ENCODE measurements around the gene CEP162. TPM values are rescaled to one million over a fixed set of nuclear protein-coding genes. Genes with fewer than 3 reads are reported as not detected.

Gene CEP162
- total and polyA plus RNA-seq, 2 of the 8 experiments (the other 6 are each of a cell fraction or from before 2014, with no cell fraction given), result 1.3 to 10.6 TPM

DNA sequence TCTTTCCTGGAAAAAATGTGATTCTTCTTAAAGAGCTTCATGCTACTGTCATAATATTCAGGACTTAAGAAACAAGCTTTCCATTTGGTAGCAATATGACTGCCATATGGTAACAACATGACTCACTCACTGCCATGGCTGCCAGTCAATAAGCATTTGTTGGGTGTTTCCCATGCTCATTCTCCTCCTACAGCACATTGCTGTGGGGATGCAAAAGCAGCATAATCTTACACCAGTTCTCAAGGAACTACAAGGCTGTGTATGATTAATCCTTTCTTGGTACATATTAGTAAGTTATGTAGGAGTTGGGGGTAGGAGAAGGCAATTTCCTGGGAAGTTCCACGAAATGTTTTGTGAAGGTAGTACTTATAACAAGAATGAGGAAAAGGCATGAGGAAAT lies 76.7 kb downstream of the CEP162 start:
- Histone ChIP-seq H3K23ac (ENCODE audit: insufficient read length) (no peak overlapping the region), H2BK20ac (ENCODE audit: low read length) (no peak overlapping the region), H3K18ac (ENCODE audit: extremely low read depth, low read length) (no peak overlapping the region), H3K79me1 (ENCODE audit: low read depth, low read length) (no peaks in the 10 kb centered on the region), H3K9me3 (ENCODE audit: insufficient read depth in 2 of 2, low read depth in 1 of 2, low read length in 1 of 2) (no peaks in the 10 kb centered on the region), H3K4me3 (ENCODE audit: extremely low read depth in 1 of 4, insufficient read depth in 2 of 4, low read depth in 3 of 4, low read length in 4 of 4) (no peak overlapping the region), H3K9ac (replicated peaks in 1 of 4; ENCODE audit: extremely low read depth in 1 of 4, low read depth in 3 of 4, low read length in 3 of 4) (no peak overlapping the region), H2BK120ac (replicated peaks; ENCODE audit: low read depth, low read length) (no peak overlapping the region), H3K4me1 (replicated peaks in 1 of 4; ENCODE audit: control insufficient read depth in 3 of 4, insufficient read depth in 4 of 4, low read length in 3 of 4) (no peaks in the 10 kb centered on the region), H3K27ac (ENCODE audit: low read depth, low read length) (no peak overlapping the region), H2AFZ (ENCODE audit: low read length) (no peak overlapping the region), H2BK12ac (ENCODE audit: low read depth, low read length) (no peak overlapping the region), H4K20me1 (replicated peaks in 1 of 2; ENCODE audit: control insufficient read depth in 1 of 2, insufficient read depth in 2 of 2, low read length in 2 of 2) (no peaks in the 10 kb centered on the region), H3K14ac (ENCODE audit: insufficient read length) (no peak overlapping the region), H4K5ac (ENCODE audit: insufficient read length, low read depth, low read length) (no peak overlapping the region), H2AK5ac (ENCODE audit: low read depth, low read length) (no peak overlapping the region), H3K56ac (replicated peaks; ENCODE audit: insufficient read length, low read depth, low read length) (no peak overlapping the region), H4K91ac (replicated peaks; ENCODE audit: insufficient read length, low read length) (no peak overlapping the region), H3K36me3 (ENCODE audit: control insufficient read depth in 2 of 4, insufficient read depth in 4 of 4, low read length in 3 of 4) (peaks cover 0 to 10% (median 2%) of the 10 kb centered on the region in 4 experiments; a peak in 3 of 8 replicates), H2BK15ac (ENCODE audit: low read length) (no peak overlapping the region), H3K4ac (replicated peaks; ENCODE audit: insufficient read length, low read depth, low read length) (no peak overlapping the region), H3K27me3 (replicated peaks in 1 of 4; ENCODE audit: control insufficient read depth in 3 of 4, extremely low read depth in 1 of 4, insufficient read depth in 3 of 4, low read length in 3 of 4) (no peaks in the 10 kb centered on the region), H3K4me2 (ENCODE audit: insufficient read depth in 1 of 2, low read depth in 2 of 2, low read length in 2 of 2) (no peak overlapping the region), H3K23me2 (ENCODE audit: low read depth, low read length) (no peaks in the 10 kb centered on the region), H2BK5ac (ENCODE audit: low read depth, low read length) (no peak overlapping the region), H3K79me2 (ENCODE audit: control insufficient read depth in 1 of 2, insufficient read depth in 2 of 2, low read length in 2 of 2) (no peaks in the 10 kb centered on the region), H4K8ac (ENCODE audit: extremely low read depth, insufficient read depth, low read length) (no peak overlapping the region)
- FAIRE-seq, result no peak
- CTCF ChIA-PET (ENCODE audit: partially characterized antibody), result no interaction called here
- 84% methylated on average over 1 of the region's 1 CpG; no CpG with 5 or more reads in 1 of the 2 experiments for WGBS, 2 experiments (ENCODE audit: extremely low coverage in 1 of 2, insufficient coverage in 1 of 2, insufficient read length in 1 of 2, insufficient replicate concordance in 2 of 2, low coverage in 1 of 2, low lambda C conversion rate in 2 of 2, missing lambda C conversion rate in 1 of 2)
- POLR2A ChIA-PET (ENCODE audit: partially characterized antibody), result no interaction called here
- no peak for DNase-seq (ENCODE audit: low read depth in 1 of 2, low spot score in 2 of 2)
- TF ChIP-seq SIRT6 (IDR thresholded peaks at IDR 0.05; ENCODE audit: low read length) (no peak), SUZ12 (IDR thresholded peaks at IDR 0.05; ENCODE audit: low read length) (no peak), SRF (IDR thresholded peaks at IDR 0.05; ENCODE audit: low read depth, low read length) (no peak)

All from H1 (cell line).